NCI-H1930 (cell line): ENCODE measurements around the gene NCBP3.
"Not testable (repeated sequence)": the region's sequence is repeated elsewhere in the genome, so short reads cannot be mapped to it uniquely, and the experiment has no call there.

Source experiments
- DNase-seq, 2 experiments: peaks; one replicate each; lab custom pipeline; 2025; lab: John Stamatoyannopoulos, UW

The NCBP3 gene

DNA sequence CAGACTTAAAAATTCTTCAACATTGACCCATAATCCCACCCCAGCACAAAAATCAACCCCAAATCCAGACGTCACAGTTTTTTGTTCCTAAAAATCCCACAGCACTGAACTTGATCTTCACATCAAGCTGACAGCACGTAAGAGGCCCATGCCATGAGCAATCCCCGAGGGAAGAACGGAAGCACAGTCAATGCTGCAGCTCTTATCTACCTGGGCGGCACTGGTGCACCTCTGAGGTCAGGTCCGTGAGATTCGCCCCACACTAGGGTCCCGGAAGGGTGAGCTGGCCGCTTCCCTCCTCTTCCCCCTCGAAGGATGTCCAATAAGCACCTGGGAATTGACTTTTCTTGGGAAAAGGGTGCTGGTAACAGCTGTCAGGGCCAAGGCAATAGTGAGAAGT, 33.8 kb downstream of the NCBP3 start:
- DNase-seq = no peak

DNA sequence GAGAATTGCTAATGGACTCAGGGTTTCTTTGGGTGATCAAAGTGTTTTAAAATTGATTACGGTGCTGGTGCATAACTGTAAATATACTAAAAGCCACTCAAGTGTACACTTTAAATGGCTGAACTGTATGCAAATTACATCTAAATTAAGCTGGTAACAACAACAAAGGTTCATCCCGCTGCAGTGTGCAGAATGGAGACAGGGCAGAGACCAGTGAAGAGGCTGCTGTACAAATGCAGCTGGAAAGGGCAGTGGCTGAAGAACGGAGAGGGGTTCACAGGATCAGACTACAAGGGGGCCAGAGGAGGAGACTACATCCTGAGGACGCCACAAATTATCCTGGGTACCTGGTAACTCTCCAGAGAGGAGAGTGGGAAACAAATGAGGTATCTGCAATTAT, 36.0 kb downstream of the NCBP3 start:
- no peak for DNase-seq

GRCh38 chr17:3809135-3809534, 36.9 kb downstream of the NCBP3 start:
- DNase-seq = no peak

GRCh38 chr17:3808701-3809100, 37.3 kb downstream of the NCBP3 start:
- no peak for DNase-seq

DNA sequence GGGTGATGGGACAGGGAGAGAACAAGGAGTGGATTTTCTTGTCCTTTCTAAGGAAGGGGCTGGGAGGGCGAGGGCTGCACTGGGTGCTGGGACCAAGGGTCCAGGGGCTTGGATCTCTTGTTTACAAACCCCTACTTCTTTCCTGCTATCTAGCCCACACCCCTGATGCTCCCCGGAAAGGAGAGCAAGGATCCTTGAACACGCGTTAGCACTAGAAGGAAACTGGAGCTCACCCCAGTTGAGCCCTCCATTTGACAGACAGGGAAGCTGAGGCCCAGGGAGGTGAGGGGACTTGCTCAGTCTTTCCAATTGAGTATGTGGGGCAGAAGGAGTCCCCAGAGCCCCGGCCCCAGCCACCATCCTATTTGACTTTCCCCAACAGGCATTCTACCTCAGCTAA, 40.5 kb downstream of the NCBP3 start:
- DNase-seq = no peak

- DNase-seq = no peak
Observed at GRCh38 chr17:3804503-3804931, 41.5 kb downstream of the NCBP3 start.

- DNase-seq = no peak
Observed at GRCh38 chr17:3803308-3803640, 42.8 kb downstream of the NCBP3 start.

DNA sequence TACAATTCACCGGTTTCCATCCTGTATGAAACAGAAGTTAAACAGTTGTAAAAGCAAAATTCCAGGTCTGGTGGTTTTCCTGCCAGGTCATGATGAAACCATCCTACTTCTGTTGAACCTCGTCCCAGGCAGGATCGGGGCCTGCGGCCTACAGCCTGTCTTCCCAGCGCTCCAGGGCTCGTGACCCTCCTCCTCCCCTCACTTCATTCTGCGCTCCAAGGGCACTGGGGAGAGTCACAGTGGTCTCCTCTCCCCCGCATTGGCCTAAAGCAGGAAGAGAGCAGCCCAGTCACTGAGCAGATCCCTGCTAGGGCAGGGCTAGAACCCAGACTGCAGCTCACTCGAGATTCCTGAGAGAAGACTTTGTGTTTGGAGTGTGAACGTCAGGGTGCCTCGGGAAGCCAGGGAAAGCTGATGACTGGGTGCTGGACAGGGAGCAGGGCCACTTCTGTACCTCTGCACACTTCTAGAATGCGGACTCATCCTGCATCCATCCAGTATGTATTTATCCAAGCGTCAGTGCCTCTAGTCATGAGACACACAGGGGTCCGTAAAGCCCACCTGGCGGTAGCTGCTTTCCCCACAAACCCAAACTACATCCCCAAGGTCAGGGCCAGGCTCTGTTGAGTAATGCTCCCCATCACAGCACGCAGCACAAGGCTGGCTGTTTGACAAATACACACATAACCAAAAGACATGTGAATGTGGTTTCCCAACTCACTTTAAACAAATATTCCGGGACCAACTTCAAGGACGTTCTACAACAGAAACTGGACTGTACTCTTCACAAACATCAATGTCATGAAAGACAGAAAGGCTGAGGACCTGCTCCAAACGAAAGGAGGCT, 43.4 kb downstream of the NCBP3 start:
- DNase-seq = no peak

- no peak for DNase-seq
Observed at GRCh38 chr17:3801792-3802191, 44.3 kb downstream of the NCBP3 start.

DNA sequence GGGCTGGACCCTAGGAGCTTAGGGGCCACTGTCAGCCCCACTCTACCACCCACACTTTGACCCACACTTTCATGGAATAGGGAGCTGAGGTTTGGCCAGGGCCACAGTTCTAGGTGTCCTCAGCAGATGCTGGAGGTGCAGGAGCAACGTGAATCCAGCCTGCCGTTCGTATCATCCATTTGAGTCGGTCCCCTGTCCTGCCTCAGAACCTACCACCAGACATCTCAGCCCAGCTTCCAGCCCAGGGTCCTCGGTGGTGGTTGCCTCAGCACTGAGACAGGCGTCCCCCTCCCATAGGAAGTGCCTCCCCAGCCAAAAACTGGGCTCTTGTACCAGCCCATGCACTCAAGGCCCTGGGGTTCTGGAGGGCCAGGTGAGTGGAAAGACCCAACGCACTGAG, 44.7 kb downstream of the NCBP3 start:
- DNase-seq = no peak

DNA sequence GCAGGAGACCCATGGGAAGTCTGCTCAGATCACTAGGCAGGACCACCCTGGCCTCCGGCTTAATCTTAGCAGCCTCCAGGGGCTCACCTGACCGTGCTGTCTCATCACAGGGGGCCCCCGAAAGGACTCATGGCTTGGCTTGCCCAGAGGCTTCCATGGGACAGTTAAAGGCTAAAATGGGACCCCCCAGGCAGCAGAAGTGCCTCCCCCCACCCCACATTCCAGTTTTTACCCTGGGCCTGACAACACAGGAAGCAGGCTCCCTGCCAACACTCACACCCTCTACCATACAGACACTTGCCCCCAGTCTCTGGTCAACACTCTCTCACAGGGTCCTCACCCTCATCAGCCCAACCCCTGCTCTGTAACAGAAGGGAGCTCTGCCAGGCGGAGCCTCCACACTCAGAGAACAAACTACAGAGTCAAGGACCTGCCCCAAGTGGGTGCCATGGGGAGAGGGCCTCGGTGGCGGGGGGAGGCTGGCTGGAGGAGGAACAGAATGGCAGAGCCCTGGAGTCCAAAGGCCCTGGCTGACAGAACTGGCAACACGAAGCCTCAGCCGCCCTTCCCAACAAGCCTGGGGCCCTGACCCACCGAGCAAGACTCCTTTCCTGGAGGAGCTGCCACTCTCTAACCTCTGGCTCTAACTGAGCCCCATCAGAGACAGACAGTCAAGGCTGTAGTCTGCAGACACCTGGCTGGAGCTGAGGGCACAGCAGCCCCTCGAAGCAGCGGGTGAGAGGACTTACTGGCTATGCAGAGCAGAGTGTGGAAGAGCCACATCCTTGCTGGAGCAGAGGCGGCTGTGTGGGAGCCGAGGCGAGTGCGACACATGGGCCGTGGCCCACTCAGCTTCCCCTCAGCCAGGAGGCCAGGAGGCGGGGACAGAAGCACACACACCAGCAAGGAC, 45.4 kb downstream of the NCBP3 start, which contains the start of gene ITGAE:
ITGAE (minus strand) TSS at position 827 of the 910 bp plus-strand sequence; CDS start at position 783, 44 bp downstream.
- DNase-seq = no peak

DNA sequence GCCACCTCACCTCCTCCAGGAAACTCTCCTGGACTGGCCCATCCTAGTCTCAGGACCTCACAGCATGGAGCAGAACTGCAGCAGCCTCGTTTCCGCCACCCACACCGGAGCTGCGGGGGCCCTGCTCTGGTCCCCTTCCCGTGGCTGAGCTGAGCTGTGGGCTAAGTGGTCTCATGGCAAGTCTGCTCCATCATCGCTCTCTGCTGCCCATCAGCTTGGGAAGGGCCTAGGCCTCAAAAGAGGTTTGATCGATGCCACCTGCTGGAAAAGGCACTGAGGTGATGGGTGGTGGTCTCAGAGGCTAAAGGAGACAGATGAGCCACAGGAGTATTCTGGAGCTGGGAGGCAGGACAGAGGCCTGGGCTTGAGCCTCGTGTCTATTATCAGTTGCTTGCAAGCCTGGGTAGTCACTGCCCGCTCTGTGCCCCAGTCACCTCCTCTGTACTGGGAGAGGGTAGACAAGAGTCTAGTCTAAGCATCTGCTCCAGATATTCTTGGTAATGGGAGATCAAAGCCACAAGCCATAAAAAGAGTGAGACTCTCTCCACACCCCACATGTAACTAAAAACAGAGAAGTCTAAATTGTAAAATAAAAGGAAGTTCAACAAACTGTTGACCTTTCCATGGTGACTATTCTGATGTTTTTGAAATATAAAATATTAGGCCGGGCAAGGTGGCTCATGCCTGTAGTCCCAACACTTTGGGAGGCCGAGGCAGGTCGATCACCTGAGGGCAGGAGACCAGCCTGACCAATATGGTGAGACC, 46.7 kb downstream of the NCBP3 start:
- DNase-seq = no peak

DNA sequence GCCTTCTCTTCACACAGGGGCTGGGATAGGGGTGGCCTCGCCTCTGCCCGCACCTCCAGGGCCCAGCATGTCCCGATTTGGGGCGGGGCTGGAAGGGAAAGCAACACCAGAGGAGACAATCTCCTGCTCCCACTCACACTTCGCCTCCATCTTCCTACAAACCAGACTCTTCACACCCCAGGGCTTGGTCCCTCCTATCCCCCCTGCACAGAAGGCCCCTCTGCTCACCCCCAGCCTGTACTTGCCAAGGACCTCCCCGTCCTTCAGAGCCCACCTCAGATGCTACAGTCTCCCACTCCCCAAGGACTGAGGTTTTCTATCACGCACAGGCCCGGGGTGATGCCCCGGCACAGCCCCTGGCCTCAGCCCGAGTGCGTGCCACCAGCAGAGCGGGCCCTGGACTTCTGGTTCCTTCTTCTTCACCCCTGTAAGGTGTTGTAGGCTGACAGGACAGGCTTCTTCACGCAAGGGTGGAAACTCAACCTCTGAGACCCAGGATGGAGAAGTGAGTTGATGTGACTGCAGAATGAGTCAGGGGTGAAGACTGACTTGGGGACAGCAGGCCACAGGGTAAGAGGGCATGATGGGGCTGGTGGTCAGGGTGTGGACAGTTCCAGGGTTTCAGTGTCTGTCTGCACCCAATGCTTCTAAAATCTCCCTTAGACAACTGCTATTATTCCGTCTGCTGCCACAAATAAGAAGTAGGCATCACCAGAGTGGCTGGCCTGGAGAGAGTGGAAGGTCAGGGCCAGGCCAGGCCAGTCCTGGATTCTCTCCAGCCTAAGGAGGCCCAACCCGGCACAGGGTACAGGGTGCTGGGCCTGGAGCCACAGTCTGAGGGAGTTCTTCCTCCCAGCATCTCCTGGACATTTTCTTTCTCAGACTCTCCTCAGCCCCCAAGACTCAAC, 47.5 kb downstream of the NCBP3 start:
- no peak for DNase-seq

GRCh38 chr17:3796822-3797170, 49.2 kb downstream of the NCBP3 start:
- DNase-seq = no peak

DNA sequence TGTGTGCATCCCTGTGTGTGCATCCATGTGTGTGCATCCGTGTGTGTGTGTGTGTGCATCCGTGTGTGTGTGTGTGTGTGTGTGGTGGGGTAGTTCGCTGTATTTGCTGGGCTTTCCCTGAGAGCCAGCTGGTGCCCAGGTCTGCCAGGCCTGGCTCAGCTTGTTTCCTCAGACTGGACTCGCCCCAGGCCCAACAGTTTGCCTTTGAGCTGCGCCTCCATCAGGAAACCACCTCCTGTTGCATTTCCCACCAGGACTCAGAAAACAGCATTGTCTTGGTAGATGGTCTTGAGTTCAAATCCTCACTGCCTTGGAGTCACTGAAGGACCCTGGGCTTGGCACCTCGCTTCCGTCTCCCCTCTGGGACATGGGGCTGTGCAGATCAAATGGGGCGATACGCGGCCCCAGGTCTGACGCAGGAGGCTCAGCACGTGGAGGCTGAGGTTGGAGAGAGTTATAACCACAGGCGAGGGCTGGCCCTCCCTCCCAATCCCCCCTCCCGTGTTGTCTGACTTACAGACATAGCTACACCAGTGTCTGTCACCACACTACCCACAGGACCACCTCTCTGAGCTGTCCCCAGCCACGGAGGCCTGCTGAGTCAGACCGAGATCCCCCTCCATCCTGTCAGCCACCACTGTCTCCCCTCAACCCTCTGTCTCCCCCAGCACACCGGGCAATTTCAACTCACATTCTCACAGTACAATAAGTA, 49.8 kb downstream of the NCBP3 start:
- DNase-seq = no peak

GRCh38 chr17:3795390-3796102, 50.5 kb downstream of the NCBP3 start:
- no peak for DNase-seq

DNA sequence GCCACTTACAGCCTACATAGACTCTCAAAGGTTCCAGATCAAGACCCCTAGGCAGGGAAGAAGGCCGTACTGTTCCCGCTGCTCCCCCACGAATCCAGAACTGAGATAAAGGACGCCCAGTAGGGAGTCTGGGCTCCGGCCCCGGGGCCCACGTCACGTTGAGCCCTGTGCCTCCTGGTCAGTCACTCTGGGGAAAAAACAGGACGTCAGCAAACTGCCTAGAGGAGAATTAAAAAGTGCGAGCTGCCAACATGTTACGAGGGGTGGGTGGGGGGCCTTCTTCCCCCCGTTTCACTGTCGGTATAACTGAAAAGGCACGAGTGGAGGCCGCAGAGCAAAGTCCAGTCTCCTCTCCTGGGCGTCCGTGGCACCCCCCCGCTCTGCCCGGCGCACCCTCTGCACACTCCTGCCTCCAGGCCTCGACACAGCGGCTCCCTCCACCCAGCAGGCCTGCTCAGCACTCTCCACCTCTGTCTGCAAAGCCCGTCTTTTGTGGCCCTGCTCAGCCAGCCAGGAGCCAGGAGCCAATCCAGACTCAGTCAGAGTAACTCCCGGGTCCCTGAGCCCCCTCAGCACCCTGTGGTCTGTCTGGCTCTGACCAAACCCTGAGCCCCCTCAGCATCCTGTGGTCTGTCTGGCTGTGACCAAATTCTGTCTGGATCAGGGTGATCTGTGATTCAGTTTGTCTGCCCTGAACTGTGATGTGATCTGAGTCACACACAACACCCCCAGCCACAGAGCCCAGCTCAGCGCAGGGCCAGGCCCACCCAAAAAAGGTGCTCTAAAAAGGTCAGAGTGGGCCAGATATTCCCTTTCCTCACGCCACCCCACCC, 51.3 kb downstream of the NCBP3 start:
- DNase-seq = no peak

DNA sequence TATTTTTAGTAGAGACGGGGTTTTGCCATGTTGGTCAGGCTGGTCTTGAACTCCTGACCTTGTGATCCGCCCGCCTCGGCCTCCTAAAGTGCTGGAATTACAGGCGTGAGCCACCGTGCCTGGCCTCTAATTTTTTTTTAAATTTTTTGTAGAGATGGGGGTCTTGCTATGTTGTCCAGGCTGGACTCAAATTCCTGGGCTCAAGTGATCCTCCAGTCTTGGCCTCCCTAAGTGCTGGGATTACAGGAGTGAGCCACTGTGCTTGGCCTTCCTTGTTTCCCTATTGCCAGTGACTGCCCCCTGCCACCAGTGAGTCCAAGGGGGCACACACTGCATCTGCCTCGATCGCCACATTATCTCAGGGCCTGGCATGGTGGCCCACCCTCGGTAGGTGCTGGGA, 51.9 kb downstream of the NCBP3 start:
- not testable (repeated sequence) for DNase-seq

GRCh38 chr17:3793258-3793657, 52.8 kb downstream of the NCBP3 start:
- not testable (repeated sequence) for DNase-seq
